Superior temporal gyrus (tissue), 1 donor: ENCODE measurements around the gene MMD2.

Experiments
- DNase-seq: peaks from one replicate; pipeline ENCODE4 v3.0.0-alpha.2; 2016; ENCODE audit errors: extremely low spot score

MMD2 gene

DNA sequence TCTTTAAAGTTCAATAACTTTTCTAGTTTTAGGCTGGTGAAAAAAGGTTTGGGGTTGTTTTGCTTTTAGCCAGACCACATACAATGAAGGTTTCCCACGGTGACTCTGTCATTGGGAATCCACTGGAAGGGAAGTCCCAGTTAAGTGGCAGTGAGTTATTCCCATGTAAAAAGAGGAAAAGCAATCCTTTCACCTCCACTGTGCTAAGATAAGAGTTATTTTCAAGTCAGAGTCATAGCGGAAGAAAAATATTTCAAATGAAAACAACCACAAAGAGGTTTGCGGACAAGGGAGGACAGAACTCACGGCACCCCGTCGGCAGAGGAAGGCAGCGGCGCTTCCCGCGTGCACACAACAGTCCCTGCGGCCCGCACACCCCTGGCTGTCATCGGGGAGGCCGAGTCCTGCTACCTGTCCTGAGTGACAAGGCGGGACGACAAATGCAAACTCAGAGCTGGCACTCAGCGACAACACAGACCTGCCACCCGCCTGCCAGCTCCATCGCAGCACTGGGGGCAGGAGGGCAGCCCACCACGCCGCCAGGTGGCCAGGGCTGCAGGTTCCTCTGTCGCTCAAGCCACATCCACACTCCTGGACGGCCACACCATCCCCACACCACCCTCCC is 87.8 kb downstream of the MMD2 start:
- no peak for DNase-seq

DNA sequence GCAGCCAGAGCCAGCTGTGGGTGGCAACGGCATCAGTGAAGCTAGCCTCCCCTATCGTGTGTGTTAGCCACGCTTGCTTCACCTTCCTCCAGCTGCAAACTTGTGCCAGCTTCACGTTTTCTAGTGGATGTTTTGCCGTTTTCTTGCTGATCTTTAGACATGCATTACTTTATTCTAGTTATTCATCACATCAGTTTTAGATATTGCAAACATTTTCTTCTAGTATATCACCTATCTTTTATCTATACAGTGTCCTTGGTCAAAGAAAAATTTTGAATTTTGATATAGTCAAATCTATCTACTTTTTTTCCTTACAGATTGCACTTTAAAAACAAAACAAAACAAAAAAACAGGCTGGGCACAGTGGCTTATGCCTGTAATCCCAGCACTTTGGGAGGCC is 90.5 kb downstream of the MMD2 start:
- no peak for DNase-seq

DNA sequence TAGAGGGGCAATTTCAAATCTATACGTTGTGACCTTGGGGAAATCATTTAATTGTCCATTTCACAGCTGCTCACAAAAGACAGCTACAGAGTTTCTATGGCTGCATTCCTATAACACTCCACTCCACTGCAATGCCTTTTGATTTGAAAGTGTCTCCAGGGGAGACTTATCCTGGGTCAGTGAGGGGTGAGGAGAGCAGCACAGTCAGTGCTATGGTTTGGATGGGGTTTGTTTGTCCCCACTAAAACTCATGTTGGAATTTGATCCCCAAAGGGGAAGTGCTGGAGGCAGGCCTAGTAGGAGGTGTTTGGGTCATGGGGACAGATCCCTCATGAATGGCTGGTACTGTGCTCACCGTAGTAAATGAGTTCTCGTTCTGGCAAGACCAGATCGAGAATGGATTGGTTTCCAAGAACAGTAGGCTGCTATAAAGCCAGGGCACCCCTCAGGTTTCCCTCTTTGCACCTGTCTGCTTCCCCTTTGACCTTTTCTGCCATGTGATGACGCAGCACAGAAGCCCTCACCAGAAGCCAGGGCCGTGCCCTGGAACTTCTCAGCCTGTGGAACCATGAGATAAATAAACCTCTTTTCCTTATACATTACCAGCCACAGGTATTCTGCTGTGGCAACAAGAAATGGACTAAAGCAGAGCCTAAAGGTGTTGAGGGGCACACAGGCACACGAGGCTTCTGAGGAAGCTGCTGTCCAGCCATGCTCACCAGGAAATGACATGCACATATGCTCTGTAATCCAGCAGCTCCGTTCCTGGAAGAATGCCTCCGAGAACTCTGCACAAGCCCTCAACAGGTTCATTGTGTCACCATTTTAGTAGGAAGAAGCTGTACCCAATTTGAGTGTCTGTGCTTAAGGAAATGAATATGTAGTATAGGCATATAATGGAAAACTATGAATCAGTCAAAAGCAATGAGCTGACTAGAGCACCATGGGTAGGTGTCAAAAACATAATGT is 92.2 kb downstream of the MMD2 start:
- DNase-seq = no peak

DNA sequence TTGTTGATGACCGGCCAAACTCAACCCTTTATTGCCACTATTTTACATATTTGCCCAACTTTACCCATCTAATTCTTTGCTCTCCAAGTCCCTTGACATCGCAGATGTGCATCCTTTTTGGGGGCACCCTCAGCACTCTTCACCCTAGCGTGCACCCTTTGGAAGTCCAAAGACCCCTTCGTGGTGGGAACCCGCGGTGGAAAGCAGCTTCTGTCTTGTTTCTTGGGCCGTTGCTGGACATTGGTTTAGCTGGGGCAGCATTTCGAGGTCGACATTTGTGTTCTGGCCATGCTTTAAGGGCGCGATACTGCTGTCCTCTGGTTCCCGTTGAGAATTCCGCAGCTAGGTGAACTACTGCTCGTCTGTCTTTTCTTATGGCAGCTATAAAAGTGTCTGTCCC is 96.8 kb downstream of the MMD2 start:
- no peak for DNase-seq

DNA sequence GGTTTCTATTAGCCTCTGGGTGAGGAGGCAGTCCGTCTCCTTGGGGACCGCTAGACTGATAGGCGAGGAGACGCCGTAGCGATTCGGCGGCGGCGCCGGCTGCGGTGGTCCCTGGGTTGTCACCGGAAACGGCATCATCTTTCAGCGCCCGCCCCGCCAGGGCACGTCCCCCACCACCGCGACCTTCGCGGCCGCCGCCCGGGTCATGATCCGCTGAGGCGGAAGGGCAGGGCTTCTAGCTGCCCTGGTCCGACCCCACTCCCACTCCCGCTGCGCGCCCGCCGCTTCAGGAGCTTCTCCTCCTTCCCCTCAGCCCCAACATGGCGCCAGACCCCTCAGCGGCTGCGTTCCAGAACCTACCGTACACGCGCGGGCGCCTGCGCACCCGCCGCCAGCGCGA is 97.3 kb downstream of the MMD2 start, which contains the start of gene PAPOLB:
Gene PAPOLB, minus strand, starts transcription at position 358 of the 400 bp plus-strand sequence. Its CDS starts 220 bp downstream, at position 138.
- DNase-seq = no peak

DNA sequence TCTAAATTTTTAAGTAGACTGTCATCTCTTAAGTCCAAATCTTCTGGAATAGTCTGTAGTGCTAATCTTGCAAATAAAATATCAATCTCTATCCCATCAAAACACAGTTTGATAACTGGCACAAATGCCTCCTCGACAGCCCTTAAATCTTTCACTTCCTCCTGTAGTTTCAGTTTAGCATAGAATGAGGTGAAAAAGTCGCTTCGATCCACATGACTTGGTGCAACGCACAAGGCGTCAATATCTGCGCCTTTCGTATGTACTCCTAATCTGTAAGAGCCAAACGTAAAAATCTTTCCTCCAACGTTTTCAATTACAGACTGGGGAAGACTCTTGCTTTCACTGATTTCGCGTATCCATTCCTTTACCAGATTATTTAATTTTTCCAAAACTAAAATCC is 97.8 kb downstream of the MMD2 start:
- DNase-seq = no peak

DNA sequence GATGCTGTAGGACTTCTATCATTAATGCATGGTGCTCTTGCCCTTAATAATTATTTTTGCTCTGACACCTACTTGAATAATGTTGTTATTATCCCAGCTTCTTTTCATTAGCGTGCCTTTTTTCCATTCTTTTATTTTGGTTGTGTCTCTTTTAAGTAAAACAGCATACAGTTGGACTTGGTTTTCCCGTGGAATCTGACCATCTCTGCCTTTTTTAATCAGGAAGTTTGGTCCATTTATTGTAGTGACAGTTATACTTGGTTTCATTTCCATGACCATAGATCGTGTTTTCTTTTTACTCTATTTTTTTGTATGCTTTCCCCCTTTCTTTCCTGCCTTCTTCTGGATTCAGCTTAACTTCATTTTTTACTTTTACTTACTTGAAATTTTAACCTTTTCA is 101.8 kb downstream of the MMD2 start:
- DNase-seq = no peak

DNA sequence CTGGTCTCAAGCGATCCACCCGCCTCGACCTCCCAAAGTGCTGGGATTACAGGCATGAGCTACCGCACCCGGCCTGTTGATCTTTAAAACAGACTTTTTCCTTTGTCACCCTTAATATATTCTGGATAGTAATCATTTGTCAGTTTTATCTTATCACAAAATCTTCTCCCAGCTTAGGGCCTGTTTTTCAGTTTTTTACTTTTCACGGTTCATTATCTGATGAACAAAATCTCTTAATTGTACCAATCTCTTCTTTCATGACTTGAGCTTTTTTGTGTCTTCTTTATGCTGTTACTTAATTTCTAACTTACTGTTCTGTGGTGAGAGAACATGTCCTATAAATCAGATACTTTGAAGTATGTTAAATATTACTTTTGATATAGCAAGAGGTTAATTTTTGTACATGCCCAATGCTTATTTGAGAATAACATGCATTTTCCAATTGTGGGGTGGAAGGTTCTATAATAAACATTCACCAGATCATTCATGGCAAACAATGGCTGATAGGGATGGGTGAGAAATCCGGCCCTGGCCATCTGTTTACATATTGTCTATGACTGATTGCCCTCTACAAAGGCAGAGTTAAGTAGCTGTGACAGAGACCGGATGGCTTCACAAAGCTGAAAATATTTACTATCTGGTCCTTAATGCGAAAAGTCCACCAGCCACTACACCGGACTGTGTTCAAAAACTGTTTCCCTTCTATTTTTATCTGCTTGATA is 102.5 kb downstream of the MMD2 start:
- no peak for DNase-seq
